GM19025 (cell line): ENCODE measurements around the gene DACH1.
"Not testable (repeated sequence)": the region's sequence is repeated elsewhere in the genome, so short reads cannot be mapped to it uniquely, and the experiment has no call there.

Experiments used
- ATAC-seq: cut with Tn5 transposase; IDR thresholded peaks from one replicate; pipeline ENCODE4 v1.9.1; 2021; ENCODE audit warnings: mild to moderate bottlenecking, low read depth, moderate library complexity; ENCODE audit not compliant: unreplicated experiment

DACH1 gene

DNA sequence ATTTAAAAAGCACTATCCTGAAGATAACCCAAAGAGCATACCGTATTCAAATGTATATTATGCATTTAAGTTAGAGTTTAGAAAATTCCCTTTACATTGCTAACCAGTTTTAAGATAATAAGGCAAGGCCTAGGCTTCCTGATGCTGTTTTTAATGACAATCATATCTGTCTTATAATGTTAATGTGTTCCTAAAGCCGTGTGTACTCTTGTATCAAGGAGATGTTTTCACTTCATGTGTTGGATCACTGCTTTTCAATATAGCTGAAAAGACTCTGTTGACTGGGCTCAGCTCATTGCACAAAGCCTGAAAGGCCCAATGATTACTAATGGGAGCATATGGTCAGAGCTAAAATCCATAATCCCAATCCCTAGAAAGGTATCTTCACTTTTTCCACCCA is 81.6 kb downstream of the DACH1 start:
- no peak for ATAC-seq

DNA sequence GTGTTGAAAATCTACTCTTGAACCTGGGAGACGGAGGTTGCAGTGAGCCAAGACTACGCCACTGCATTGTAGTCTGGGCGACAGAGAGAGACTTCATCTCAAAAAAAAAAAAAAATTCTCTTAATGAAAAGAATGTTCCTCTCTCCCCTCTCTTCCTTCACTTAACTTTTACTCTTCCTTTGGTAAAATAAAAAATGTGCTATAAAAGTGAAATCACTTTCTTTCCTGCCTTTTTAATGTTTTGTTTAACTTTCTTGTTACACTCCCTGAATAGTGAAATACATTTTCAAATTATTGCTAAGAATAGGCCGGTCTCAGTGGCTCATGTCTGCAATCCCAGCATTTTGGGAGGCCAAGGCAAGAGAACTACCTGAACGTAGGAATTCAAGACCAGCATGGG is 86.5 kb downstream of the DACH1 start:
- no peak for ATAC-seq

DNA sequence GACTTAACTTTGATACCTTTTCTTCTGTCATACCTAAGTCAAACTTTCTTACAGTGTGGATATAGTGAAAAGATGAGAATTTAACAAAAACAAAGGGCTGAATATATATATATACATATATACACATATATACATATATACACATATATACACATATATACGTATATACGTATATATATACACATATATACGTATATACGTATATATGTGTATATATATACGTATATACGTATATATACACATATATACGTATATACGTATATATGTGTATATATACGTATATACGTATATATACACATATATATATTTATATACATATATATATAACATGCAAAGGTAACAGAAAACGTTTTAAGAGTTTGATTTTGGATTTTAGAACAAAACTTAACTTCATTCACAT is 88.0 kb downstream of the DACH1 start:
- ATAC-seq = not testable (repeated sequence)

DNA sequence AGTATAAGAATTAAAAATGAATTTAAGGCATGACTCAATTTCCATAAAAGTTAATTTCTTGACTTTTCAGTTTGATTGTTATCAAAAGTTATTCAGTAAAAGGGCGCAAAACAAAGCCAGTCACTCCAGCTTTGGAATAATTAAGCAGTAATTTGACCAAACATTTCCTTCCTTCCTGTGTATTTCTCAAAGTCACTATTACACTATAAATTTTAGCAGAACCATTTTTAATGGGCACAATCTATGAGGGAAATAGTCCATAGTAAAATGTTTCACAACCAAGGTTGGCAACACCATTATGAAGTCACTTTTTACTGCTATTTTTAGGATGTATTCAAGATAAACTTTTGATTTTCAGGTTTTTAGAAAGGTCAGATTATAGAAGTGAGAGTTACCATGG is 91.0 kb downstream of the DACH1 start:
- no peak for ATAC-seq

DNA sequence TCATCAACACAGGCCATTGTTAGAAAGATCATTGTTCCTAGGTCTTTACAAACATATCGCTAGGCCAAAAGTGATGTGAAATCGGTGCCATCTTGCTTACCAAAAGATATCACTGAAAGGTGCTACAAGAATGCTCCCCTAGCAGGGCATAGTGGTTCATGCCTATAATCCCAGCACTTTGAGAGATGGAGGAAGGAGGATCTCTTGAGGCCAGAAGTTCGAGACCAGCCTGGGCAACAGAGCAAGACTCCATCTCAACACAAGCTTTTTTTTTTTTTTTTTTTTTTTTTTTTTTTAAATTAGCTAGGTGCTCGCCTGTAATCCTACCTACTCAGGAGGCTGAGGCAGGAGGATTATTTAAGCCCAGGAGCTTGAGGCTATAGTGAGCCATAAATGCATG is 92.1 kb downstream of the DACH1 start:
- ATAC-seq = no peak

DNA sequence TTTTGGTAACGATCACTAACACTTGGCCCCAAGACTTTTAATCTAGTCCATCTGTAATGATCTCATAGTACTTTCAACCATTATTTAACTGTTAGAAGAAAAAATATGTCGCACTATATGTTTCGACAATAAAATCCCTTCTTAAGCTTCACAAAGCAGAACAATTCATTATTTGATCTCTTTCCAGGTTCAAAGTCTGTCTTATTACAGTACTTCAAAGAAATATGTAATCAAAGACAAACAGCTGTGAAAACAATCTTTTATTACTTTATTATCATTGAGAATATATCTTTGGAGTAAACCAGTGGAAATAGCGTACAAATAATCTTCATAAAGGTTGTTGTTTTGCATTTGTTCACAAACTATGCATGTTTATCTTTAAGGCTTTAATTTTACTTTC is 93.5 kb downstream of the DACH1 start:
- no peak for ATAC-seq

DNA sequence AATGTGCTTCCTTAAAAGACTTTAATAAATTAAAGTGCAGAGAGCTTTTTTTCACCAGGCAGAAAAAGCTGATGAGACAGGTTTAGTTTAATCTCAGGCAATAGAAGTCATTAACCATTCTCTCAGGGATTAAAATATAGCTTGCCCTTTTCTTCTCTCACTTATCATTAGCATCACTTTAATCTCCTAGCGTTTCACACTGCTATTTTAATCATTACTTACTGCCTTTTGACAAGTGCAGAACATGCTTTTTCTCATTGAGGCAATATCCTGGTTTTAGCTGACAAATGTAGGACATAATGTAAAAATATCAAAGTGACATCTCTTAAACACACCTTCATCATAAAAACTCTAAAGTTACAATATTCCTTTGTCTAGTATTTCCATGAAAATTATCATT is 94.6 kb downstream of the DACH1 start:
- ATAC-seq = no peak

DNA sequence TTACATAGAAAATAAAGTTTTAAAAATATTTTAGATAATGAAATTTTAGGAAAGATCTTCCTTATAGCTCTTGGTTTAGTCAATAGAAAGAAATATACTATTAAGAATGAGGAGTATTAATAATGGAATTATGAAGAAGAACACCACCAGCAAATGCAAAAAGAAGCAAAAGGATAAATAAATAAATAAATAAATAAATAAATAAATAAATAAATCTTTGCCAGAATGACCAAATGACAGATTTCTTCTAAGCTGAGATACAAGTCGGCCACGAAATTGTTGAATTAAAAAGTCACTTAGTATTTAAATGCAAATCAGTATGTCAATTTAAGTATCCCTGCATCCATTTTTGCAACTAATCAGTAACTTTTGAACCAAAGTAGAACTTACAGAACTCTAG is 95.9 kb downstream of the DACH1 start:
- no peak for ATAC-seq

DNA sequence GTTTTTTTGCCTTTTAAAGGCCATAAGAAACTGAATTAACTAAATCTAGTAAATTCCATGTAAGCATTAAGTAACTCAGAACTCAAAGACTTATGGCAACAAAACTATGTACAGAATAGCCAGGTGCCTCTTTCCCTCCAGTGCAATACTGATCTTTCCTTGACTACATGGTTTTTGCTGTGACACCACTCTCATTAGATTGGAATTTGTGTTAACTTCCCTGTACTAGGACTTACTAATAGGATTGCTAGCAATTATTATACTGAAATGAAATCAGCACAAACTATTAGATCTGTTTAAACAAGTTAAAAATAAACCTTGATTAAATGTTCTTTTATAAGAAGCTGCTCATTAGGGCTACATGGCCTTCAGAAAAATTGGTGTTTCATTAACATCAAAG is 96.3 kb downstream of the DACH1 start:
- no peak for ATAC-seq

DNA sequence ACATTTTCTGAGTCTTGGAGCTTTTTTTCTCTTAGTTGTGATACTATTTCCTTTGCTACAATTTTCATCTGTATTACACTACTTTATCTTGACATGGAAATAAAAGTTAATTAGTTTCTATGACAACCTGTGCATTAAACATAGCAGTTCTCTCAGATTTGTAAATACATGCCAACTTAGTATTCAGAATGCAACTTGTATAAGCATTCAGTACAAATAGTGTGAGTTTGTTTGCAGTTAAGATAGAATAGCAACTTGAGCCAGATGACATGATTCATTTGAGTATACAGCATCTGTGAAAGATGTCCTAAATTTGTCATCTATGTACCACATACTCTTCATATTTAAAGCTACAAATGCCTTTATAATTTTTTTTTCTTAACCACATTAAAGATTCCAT is 98.1 kb downstream of the DACH1 start:
- ATAC-seq = no peak

DNA sequence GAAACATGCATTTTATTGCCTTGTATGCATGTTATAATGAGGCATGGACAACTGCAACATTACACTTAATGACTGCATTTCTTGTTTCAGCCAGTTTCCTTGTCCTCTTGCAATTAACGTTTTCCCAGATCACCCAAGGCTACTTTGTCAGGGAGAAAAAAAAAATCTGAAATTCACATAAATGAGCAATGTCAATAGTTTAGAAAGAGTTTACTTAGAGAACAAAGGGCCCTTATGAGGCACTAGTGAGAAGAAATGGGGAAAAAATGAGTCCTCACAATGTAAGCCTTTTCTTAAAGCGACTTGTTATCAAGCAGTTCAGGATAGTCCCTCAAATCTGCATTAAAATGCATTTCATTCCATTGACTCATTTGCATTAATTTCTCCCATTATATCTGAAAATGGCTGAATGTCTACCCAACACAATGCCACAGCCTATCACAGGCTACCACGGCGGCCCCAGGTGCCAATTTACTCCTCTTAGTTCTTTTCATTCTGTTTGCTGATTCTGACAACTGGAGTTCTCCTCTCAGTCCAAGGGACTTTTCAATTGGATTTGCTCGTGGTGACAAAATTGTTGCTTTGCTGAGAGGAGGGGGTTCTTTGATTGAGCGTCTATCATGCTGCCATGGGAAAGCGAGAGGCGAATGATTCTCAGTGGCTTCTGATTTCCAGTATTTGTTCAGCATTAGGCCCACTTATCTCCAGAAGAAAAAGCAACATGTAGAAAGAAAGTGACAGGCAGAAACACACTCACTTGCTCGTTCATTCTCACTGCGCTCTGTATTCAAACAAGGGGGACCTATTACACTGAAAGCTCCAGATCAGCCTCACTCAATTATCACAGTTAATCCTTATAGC is 107.1 kb downstream of the DACH1 start:
- no peak for ATAC-seq

DNA sequence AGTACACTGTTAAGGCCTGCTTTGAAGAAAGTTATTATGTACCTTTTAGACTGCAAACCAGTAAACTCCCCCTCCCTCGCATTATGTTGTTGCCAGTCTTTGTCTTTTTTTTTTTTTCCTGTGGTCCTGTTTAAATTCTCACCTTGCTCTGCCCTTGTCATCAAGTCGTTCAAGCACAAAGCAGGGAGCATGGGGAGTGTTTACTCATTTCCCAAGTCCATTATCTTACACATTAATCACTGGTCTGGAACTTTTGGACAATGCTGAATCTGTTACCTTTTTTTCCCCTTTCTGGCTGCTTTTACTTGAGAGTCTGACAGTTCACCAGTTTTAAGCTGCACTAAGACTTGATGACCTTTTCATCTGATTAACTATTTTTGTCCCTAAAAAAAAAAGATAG is 108.2 kb downstream of the DACH1 start:
- ATAC-seq = no peak

DNA sequence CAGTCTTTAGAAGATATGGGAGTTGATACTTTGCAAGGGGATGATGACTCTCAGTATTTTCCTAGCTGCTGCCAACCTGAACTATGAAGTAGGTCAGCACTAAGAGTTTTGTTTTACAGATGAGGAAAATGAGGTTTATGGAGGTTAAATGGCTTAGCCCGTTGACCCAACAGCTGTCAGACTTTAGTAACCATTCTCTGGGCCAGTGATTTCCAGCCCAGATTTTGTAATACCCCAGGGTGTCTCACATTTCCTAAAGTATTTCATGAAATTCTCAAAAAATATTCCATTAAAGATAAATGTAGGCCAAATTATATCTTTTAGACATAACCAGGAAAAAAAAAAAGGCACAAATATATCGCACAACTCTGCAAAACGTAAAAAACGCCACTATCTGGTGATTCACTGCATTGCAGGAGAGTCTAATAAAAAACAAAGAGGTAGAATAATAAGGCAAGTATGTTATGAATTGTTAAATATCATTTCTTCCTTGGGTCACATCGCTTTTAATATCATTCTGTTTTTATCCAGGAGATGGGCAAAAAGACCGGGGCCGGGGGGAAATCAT is 112.5 kb downstream of the DACH1 start:
- no peak for ATAC-seq

DNA sequence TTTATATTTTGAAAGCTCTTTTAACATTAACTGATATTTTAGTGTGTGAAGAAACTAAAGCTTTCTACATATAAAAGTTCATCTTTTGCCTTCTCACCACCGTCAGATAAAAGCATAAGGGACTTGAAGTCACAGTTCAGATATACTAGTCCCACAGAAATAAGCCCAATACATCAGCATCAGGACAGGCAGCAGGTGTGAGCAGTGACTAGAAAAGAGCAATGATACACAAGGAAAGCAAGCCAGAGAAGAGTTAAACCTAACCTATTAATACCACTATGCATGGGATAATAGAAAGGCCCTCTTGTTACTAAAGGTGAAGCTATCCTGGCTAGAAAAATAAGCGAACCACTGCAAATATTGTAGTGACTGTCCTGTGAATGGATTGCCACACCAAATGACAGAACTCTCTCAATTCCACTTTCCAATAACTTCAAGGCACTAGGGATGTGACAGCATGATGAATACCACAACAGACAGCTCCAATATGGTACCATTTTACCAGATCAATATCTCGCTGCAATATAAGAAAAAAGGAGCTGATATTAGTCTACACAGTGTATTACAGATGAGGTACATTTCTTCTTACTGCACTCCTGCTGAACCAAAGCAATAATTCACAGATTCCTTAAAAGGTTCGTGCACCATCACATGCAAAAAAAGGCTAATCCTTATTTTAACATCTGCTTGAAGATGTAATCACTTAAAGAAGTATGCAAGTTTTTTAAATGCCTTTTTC is 114.1 kb downstream of the DACH1 start:
- no peak for ATAC-seq

DNA sequence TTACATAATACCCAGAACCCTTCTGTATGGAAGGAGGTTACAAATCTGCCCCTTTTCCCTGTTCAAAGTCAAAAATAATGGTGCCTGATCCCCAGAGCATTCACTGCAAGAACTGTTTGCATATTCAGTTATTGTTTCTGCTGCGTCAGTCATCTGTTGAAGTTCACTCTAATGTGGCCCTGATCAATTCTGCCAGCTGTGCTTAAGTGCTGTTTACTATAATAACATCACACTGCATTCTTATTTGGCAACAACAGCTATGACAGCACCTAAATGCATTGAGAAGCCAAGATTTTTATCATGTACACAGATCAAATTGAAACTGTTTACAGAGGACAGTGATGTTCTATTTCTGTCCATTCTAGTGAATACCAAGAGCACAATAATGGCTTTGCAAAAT is 115.9 kb downstream of the DACH1 start:
- no peak for ATAC-seq

DNA sequence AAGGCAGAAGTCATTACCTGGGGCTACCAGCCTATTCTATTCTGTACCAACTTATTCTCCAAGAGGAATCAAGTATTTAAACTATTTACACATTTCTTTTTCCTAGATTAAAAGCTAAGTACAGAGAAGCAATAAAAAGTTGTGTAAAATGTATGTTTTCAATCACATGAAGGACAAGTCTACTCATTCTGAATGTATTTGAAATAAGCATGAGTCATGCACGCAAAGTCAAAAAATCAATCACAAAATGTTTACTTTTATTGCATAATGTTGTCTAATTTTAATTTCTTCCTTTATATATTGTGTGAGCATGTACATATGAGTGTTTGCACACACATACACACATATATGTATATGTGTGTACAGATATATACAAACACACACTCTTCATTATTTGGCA is 136.7 kb downstream of the DACH1 start:
- no peak for ATAC-seq

DNA sequence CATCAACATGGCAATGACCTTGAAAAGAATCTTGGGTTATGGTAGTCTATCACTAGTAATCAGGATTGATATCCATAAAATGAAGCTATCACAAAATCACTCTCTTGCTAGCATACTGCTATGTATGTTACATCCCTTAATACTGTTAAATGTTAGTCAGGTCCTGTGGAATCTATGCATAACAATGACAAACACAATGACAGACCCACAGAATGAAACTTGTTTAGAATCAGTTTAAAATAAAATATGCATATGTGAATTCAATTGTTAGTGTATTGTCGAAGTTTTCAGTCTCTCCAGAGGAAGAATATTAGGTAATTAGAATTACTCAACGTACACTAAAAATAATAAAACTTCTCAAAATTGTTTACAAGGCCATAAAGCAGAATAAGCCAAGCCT is 137.6 kb downstream of the DACH1 start:
- ATAC-seq = no peak

DNA sequence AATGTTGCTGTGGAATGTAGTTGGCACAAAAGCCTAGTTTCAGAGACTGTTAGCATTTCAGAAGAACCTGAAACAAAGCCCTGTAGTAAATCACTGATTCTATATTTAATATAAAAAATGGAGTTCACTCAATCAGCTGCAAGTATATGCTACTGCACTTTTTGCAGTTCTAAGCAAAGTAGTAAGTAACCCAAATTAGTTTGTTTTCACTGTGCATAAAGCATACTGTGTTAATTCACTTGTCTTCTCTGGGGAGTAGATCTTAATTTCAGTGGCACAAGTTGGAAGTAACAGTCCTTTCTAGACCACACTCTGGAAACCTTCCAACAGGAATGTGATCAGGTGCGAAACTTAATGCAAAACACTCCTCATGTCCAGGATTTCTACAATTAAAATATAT is 139.3 kb downstream of the DACH1 start:
- ATAC-seq = no peak

DNA sequence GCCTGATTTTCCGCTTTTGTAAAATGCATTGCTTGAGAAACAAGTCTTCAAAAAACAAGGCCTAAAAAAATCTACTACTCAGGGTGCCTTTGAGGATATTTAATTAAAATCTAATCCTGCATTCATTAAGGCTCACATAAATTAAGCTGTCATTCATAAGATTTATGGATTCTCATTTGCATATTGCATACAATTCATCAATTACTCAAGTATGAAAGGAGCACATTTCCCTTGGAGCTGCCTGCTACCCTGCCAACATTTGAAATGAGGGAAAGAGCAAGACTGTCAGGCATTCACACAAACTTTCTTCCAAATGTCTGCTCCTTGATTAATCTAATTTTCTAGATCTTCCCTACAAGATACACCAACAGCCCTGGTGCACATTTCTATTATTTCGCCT is 140.0 kb downstream of the DACH1 start:
- ATAC-seq = no peak

DNA sequence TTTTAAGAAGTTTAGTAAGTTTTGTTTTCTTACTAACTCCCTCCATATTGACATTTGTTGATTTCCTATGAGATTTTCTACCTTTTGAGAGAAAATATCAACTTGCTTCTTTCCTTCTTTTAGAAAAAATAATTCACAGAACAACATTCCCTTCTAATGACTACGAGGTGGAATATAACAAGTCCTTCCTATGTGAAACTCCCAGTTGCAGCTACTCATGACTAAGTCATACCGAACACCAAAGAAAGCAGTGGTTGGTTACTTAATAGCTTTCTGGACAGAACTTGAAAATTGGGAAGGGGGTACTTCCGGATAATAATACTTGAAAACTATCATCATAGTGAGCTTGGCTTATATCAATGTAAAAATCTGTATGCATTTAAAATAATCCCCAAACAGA is 144.8 kb downstream of the DACH1 start:
- no peak for ATAC-seq

DNA sequence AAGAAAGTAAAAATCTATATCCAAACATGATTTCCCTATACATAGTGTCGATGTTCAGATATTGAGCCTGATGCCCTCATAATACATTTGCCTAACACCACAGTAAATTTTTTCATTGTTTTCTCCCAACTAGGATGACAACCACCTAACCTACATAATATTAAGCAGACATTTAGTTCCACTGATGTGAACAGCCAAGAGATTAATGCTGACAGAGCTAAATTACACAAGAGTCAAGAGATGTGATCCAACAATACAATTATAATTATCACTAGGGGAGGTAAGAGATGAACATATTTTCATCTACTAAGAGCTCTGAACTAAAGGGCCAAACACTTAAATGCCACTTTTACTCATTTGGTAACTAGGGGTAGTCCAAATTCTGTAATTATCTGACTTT is 145.9 kb downstream of the DACH1 start:
- no peak for ATAC-seq

DNA sequence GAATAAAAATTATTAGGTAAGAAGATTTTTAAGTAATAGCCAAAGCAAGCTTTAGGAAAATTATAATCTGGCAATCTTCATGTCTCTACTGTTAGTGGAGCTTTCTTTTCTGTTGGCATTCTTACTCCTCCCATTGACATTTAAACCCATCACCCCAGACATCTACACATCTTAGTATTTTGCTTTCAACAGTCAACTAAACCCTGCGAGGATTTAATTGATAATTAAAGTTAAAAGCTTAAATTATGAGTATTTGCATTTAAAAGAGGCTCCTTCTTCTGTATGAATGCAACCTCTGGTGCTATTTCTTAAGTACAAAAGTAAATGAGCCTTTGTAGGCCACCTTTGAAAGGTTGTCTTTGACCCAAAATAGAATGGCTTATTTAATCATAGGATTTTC is 148.1 kb downstream of the DACH1 start:
- no peak for ATAC-seq
